Measurements from ENCODE around the gene SUCLA2. TPM values are rescaled to one million over a fixed set of nuclear protein-coding genes. Genes with fewer than 3 reads are reported as not detected.
A peak's percentile ranks its signal among the peaks of the same experiment; 100 is the strongest.

SUCLA2 gene
- polyA plus RNA-seq, 1 donor (not counting 4 experiments of a cell fraction or from before 2014, with no cell fraction given): 64.3 TPM

- Histone ChIP-seq H3K36me3 (ENCODE audit: control insufficient read depth in 2 of 2, extremely low read depth in 1 of 2, insufficient read depth in 2 of 2, low read length in 2 of 2) (no peaks in the 10 kb centered on the region), H3K27me3 (ENCODE audit: control insufficient read depth, extremely low read depth, insufficient read depth, low read length) (no peaks in the 10 kb centered on the region), H3K27ac (ENCODE audit: control insufficient read depth, insufficient read depth, low read length) (no peak overlapping the region), H4K20me1 (ENCODE audit: control insufficient read depth, extremely low read depth, insufficient read depth, low read length) (no peaks in the 10 kb centered on the region), H3K9ac (ENCODE audit: control insufficient read depth, extremely low read depth, insufficient read depth, low read length) (no peak overlapping the region), H2AFZ (ENCODE audit: control insufficient read depth, low read length) (no peak overlapping the region), H3K9me1 (ENCODE audit: control insufficient read depth, extremely low read depth, insufficient read depth, low read length) (no peaks in the 10 kb centered on the region), H3K9me3 (ENCODE audit: control insufficient read depth, low read depth, low read length) (no peaks in the 10 kb centered on the region), H3K79me2 (ENCODE audit: control insufficient read depth, insufficient read depth, low read length) (no peaks in the 10 kb centered on the region), H3K4me3 (ENCODE audit: control insufficient read depth in 2 of 3, extremely low read depth in 1 of 3, insufficient read depth in 2 of 3, low read depth in 1 of 3, low read length in 3 of 3) (no peak overlapping the region), H3K4me1 (ENCODE audit: control insufficient read depth, extremely low read depth, insufficient read depth, low read length) (peaks cover 7% of the 10 kb centered on the region), H3K4me2 (ENCODE audit: control insufficient read depth, extremely low read depth, insufficient read depth, low read depth, low read length) (no peak overlapping the region)
- FAIRE-seq (peak; percentile 20), DNase-seq (ENCODE audit: low read depth, low spot score) (no peak)
- TF ChIP-seq CTCF (optimal IDR thresholded peaks at IDR 0.05 in 1 of 3, IDR thresholded peaks at IDR 0.05 in 1 of 3, conservative IDR thresholded peaks at IDR 0.05 in 1 of 3; ENCODE audit: extremely low read depth in 1 of 3, insufficient read depth in 2 of 3, low read length in 3 of 3): no peak
- dilution Hi-C loops (cut with MboI; ENCODE audit: extremely low pct_ligation_motif_present, low sequenced_read_pairs): no loop called here
Measured at GRCh38 chr13:47897411-47898050, 103.5 kb downstream of the SUCLA2 start.

DNA sequence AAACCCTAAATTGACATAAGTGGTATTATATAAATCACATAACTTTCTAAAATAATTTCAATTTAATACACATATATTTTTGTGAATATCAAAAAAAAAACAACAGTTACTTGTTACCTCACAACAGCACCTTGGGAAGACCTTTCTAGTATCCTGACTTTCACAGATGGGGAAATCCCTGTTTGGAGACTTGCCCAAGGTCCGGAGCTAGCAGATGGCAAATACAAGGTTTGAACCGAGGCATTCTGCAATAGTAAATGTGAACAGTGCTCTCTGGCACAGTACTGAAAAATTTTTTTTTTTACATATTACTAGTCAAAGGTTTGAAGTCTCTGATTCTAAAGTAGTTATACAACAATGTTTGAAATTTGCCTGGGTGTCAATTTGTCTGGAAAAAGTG lies 104.5 kb downstream of the SUCLA2 start:
- no peak overlapping the region for H3K4me3 ChIP-seq (ENCODE audit: control insufficient read depth in 2 of 3, extremely low read depth in 1 of 3, insufficient read depth in 2 of 3, low read depth in 1 of 3, low read length in 3 of 3)
- H3K4me2 ChIP-seq (ENCODE audit: control insufficient read depth, extremely low read depth, insufficient read depth, low read depth, low read length): no peak overlapping the region
- H3K27ac ChIP-seq (ENCODE audit: control insufficient read depth, insufficient read depth, low read length): no peak overlapping the region
- H3K9ac ChIP-seq (ENCODE audit: control insufficient read depth, extremely low read depth, insufficient read depth, low read length): no peak overlapping the region
- H3K27me3 ChIP-seq (ENCODE audit: control insufficient read depth, extremely low read depth, insufficient read depth, low read length): no peaks in the 10 kb centered on the region
- no peaks in the 10 kb centered on the region for H3K9me3 ChIP-seq (ENCODE audit: control insufficient read depth, low read depth, low read length)
- no peaks in the 10 kb centered on the region for H3K79me2 ChIP-seq (ENCODE audit: control insufficient read depth, insufficient read depth, low read length)
- dilution Hi-C loops (cut with MboI; ENCODE audit: extremely low pct_ligation_motif_present, low sequenced_read_pairs): no loop called here
- no peaks in the 10 kb centered on the region for H3K9me1 ChIP-seq (ENCODE audit: control insufficient read depth, extremely low read depth, insufficient read depth, low read length)
- DNase-seq (ENCODE audit: low read depth, low spot score): no peak
- TF ChIP-seq CTCF (optimal IDR thresholded peaks at IDR 0.05 in 1 of 3, IDR thresholded peaks at IDR 0.05 in 1 of 3, conservative IDR thresholded peaks at IDR 0.05 in 1 of 3; ENCODE audit: extremely low read depth in 1 of 3, insufficient read depth in 2 of 3, low read length in 3 of 3) (no peak), EZH2 (IDR thresholded peaks at IDR 0.05; ENCODE audit: low read length) (no peak)
- no peaks in the 10 kb centered on the region for H3K36me3 ChIP-seq (ENCODE audit: control insufficient read depth in 2 of 2, extremely low read depth in 1 of 2, insufficient read depth in 2 of 2, low read length in 2 of 2)
- peaks cover 7% of the 10 kb centered on the region for H3K4me1 ChIP-seq (ENCODE audit: control insufficient read depth, extremely low read depth, insufficient read depth, low read length)
- no peak for FAIRE-seq
- no peaks in the 10 kb centered on the region for H4K20me1 ChIP-seq (ENCODE audit: control insufficient read depth, extremely low read depth, insufficient read depth, low read length)
- no peak overlapping the region for H2AFZ ChIP-seq (ENCODE audit: control insufficient read depth, low read length)

Measured in keratinocyte (primary cell).